Measurements from ENCODE around the gene MLLT1. TPM values are rescaled to one million over a fixed set of nuclear protein-coding genes. Genes with fewer than 3 reads are reported as not detected.

The MLLT1 gene
- total RNA-seq, 1 donor from 2014 or later: 59.2 TPM

- DNase-seq (ENCODE audit: low spot score): peak; percentile 94
- peak overlapping the region; percentile 57 for H3K4me3 Mint-ChIP-seq (ENCODE audit: unreplicated experiment)
Measured at GRCh38 chr19:6218491-6219146, 61.2 kb downstream of the MLLT1 start.

GRCh38 chr19:6217752-6218334, 61.9 kb downstream of the MLLT1 start:
- DNase-seq (ENCODE audit: low spot score): no peak
- H3K27me3 Mint-ChIP-seq (ENCODE audit: unreplicated experiment): peaks cover 6% of the 10 kb centered on the region
- TF ChIP-seq, protein P1, sequence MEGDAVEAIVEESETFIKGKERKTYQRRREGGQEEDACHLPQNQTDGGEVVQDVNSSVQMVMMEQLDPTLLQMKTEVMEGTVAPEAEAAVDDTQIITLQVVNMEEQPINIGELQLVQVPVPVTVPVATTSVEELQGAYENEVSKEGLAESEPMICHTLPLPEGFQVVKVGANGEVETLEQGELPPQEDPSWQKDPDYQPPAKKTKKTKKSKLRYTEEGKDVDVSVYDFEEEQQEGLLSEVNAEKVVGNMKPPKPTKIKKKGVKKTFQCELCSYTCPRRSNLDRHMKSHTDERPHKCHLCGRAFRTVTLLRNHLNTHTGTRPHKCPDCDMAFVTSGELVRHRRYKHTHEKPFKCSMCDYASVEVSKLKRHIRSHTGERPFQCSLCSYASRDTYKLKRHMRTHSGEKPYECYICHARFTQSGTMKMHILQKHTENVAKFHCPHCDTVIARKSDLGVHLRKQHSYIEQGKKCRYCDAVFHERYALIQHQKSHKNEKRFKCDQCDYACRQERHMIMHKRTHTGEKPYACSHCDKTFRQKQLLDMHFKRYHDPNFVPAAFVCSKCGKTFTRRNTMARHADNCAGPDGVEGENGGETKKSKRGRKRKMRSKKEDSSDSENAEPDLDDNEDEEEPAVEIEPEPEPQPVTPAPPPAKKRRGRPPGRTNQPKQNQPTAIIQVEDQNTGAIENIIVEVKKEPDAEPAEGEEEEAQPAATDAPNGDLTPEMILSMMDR (IDR thresholded peaks at IDR 0.05; ENCODE audit: unreplicated experiment): no peak
- H3K4me1 Mint-ChIP-seq (ENCODE audit: unreplicated experiment): no peaks in the 10 kb centered on the region
- peak overlapping the region; percentile 26 for H3K27ac Mint-ChIP-seq (ENCODE audit: unreplicated experiment)
- H3K9me3 Mint-ChIP-seq (ENCODE audit: unreplicated experiment): no peaks in the 10 kb centered on the region
- no peak overlapping the region for H3K4me3 Mint-ChIP-seq (ENCODE audit: unreplicated experiment)
- H3K36me3 Mint-ChIP-seq (ENCODE audit: low read depth, unreplicated experiment): peaks cover 3% of the 10 kb centered on the region

More at GRCh38 chr19:6218491-6219146, 61.2 kb downstream of the MLLT1 start:
- Mint-ChIP-seq H3K27me3 (ENCODE audit: unreplicated experiment) (peaks cover 5% of the 10 kb centered on the region), H3K9me3 (ENCODE audit: unreplicated experiment) (no peaks in the 10 kb centered on the region), H3K36me3 (ENCODE audit: low read depth, unreplicated experiment) (peaks cover 3% of the 10 kb centered on the region), H3K27ac (ENCODE audit: unreplicated experiment) (peak overlapping the region; percentile 26), H3K4me1 (ENCODE audit: unreplicated experiment) (no peaks in the 10 kb centered on the region)
- TF ChIP-seq, protein P1 (IDR thresholded peaks at IDR 0.05; ENCODE audit: unreplicated experiment): peak; percentile 97

DNA sequence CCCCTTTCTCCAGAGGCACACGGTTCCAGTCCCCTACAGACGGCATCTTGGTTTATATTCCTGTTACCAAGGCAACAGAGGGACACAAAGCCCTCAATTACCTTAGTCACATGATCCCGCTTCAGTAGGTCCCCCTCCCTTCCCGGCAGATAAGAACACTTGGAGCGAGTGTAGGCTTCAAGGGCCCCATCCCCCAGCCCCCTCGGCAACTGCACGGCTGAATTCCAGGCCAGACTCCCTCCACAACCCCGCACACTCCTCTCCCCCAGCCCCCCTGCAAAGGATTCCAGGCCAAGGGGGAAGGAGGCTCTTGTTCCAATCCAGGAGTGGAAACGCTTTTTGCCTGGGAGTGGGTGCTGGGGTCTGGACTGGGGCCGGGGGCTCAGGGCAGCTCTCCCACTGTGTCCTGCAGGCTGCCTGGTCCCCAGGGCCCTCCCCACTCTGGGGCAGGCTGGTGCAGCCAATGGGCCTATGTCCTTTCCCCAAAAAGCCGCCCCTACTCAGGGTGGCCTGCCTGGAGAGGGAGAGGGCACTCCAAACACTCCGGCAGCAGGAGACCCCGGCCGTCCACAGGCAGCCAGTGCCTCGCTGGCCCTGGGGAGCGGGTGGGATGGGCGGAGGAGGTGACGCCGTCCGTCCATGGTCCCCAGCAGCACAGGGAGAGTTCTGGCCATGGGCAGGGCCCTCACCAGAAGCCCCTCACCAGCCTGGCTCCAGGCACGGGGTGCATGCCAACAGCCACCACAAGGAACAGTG, 62.6 kb downstream of the MLLT1 start:
- H3K4me3 Mint-ChIP-seq (ENCODE audit: unreplicated experiment): peak overlapping the region; percentile 59
- TF ChIP-seq, protein P1 (IDR thresholded peaks at IDR 0.05; ENCODE audit: unreplicated experiment): no peak
- no peaks in the 10 kb centered on the region for H3K9me3 Mint-ChIP-seq (ENCODE audit: unreplicated experiment)
- H3K27ac Mint-ChIP-seq (ENCODE audit: unreplicated experiment): peak overlapping the region; percentile 80
- no peaks in the 10 kb centered on the region for H3K4me1 Mint-ChIP-seq (ENCODE audit: unreplicated experiment)
- no peak for DNase-seq (ENCODE audit: low spot score)
- peaks cover 5% of the 10 kb centered on the region for H3K36me3 Mint-ChIP-seq (ENCODE audit: low read depth, unreplicated experiment)
- peaks cover 6% of the 10 kb centered on the region for H3K27me3 Mint-ChIP-seq (ENCODE audit: unreplicated experiment)

GRCh38 chr19:6216236-6216995, 63.4 kb downstream of the MLLT1 start:
- Mint-ChIP-seq H3K4me3 (ENCODE audit: unreplicated experiment) (no peak overlapping the region), H3K36me3 (ENCODE audit: low read depth, unreplicated experiment) (peaks cover 10% of the 10 kb centered on the region), H3K9me3 (ENCODE audit: unreplicated experiment) (no peaks in the 10 kb centered on the region), H3K27ac (ENCODE audit: unreplicated experiment) (peak overlapping the region; percentile 80), H3K27me3 (ENCODE audit: unreplicated experiment) (peaks cover 6% of the 10 kb centered on the region), H3K4me1 (ENCODE audit: unreplicated experiment) (no peaks in the 10 kb centered on the region)
- DNase-seq (ENCODE audit: low spot score): no peak
- TF ChIP-seq, protein P1 (IDR thresholded peaks at IDR 0.05; ENCODE audit: unreplicated experiment): no peak
